Measurements from ENCODE around the gene SRBD1.

Gene SRBD1

DNA sequence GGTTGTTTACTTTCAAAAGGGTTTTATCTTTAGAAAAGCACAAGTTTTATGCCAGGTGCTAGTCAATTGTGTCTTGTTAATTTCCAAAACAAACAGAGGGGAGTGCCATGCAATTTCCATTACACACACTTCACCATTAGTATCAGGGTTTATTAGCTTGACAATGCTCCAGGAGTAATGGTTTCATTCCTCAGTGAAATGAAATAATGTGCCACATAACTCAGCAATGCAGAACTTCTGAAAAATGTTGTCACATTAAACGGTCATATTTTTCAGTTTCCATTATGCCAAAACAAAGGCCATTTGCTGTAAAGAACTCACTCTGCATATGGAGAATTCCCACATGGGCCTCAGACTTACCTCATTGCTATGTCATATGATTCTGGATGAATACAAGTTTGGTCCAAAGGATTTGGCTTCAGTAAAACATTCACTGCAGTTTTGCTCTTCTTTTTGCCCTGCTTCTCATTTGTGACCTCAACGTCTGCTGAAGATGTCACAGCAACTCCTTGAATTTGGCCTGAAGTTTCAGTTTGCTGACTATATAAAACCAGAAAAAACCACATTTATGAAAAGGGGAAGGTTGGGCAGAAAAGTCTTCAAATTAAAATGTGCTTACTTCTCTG, 198.2 kb downstream of the SRBD1 start:
- no peak for DNase-seq

DNA sequence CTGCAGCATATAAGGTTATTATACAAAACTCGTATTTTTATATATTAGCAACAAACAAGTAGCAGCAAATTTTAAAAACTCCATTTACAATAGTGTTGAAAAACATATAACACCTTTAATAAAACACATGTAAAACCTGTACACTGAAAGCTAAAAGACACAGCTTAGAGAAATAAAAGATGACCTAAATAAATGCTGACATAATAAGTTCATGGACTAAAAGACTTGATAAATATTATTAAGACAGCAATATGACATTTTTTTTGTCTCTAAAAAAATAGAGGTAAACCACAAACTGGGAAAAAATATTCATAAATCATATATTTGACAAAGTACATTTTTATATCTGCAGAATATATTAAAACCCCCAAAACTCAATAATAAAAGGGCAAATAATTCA, 201.4 kb downstream of the SRBD1 start:
- no peak for DNase-seq

DNA sequence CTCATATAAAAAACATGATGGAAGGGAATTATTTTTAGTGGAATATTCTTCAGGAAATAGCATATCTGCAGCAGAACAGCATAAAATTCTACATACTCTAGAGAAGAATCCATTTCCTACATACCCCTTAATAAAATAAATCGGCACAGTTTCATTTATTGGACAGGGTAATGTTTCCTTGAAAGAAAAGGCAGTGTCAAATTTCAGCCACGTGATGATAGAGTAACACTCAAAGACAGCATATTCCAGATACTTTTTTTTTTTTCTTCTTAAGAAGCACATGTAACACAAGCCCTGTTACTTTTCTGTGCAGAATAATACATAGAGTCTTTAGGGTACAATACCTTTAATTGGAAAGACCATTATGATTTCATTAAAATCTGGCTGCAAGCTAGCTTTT, 204.4 kb downstream of the SRBD1 start:
- DNase-seq, result no peak

DNA sequence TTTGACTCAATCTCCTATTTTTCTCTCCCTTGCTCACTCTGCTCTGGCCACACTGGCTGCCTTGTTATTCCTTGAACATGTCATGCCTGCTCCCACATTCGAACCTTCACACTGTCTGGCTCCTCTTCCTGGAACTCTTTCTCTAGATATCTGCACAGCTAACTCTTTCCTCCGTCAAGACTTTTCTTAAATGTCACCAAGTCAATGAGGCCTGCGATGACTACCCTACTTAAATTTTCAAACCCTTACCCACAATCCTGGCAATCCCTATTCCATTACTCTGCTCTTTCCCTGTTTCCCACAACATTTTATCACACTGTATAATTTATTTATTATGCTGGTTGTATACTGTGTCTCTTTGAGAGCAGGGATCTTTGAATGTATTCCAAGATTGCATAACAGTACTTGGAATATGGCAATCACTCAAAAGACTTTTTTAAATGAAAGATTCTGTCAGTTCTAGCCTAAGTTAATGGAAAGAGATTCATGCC, 206.2 kb downstream of the SRBD1 start:
- DNase-seq, result no peak

DNA sequence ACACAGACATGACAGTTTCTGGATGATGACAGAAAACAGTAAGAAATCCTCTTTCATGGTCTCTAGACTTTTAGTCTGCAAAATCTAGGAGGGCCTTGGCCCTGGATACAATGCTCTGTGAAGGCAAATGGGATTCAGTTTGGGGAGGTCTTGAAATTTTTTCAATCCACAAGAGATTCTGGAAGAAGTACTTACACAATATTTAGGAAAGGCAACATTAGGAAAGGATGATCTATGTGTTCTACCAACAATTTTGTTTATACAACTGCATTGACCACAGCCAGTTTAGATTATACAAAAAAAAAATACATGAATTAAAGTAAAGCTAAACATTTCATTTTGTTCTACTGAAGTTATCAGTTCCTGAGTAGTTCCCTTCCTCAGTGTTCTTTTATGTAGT, 208.0 kb downstream of the SRBD1 start:
- no peak for DNase-seq

DNA sequence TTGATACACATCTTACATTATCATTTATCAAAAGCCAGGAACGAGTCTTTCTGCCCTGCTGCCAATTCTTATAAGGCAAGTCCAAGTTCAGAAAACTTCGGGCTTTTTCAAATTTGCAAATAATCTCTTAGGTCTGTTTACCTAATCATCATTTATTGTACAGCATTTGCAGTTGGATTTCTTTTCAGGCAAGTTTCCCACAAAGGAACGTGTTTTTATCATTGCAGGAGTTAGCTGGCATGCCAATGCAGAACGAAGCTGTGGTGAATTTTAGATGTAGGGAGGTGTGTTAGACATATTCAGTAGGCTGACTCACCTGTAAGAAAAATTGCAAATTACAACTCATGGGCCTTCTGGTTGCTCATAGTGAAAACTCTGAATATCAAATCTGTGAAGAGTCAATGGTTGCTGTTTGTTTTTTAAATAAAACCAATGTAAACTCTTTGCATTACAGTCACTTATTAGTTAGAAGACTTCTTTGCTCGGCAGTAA, 209.6 kb downstream of the SRBD1 start:
- no peak for DNase-seq

DNA sequence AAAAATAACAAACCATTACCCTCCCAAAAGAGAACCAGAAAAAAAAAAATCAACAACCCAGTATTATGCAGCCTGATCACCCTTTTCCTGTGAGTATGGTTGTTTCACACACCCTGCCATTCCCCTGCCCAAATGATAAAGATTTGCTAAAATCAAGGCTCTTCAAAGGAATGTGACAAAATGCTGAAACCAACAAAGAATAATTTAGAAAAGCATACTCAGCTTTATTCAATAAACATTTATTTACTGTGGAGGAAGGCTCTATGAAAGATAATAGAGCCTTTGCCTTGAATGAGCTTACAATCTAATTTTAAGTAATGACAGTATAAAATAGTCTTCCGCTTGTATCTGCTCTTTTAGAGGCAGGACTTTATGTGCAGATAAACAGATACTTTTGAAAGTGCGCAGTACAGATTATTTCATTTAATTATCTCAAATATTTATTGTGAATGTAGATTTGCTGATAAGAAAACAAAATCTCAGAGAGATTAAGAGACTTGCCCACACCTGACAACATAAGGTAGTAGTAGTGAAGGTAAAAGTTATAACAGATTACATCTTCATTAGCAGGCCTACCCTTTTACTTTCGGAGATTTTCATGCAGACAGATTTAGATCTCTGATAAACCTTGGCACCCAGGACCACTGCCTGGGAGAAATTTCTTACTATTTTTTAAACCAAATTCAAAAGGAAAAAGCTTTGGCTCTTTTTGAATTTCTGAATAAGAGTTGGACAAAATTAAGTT, 211.9 kb downstream of the SRBD1 start:
- DNase-seq, result no peak

DNA sequence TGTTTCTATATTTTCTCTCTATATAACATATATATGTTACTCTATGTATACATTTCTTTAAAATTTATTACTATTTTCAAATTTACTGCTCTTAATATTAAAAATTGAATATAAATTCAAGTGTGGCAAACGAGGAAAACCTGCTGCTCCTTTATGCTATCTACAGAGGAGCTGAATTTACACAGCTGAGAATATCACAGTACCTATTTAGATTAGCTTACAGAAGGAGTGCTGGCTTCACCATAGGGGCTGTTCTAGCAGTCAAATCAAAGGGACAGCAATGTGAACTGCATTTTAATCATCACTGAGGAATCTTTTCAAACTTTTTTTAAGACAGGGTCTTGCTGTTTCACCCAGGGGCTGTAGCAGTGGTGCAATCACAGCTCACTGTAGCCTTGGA, 213.8 kb downstream of the SRBD1 start:
- DNase-seq, result no peak

DNA sequence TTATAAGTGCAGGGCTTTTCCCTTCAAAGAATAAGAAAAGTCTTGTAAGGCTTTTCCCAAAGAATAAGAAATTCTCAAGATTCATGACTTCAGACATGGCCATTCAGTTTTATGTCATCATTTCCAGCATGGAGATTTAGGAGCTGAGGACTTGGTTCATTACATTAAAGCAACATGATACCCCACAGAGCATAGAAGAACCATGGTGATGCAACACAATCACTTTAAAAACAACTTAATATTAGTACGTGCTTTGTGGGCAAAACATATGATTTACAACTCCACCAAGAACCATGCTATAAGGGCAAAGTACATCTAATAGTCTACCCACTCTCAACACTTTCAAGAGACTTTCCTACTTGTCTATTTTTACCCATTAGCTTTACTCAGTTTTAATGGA, 214.4 kb downstream of the SRBD1 start:
- DNase-seq, result no peak

DNA sequence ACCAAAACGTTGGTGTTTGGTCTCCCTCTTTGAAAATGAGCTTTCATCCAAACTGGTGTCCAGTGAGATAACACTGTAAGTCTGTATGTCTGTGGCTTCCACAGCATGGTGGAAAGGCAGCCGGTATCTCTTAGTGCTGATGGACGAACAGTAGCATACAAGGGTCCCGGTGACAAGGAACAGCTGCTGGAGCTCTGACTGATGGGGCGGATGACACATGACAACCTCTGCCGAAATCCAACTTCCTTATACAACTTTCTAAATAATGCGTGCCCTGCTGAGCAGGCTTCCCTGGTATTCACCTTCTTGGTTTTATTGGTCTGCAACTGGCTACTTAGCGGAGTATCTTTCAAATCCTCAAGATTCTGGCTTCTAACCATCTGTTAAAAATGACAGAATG, 216.2 kb downstream of the SRBD1 start:
- no peak for DNase-seq

DNA sequence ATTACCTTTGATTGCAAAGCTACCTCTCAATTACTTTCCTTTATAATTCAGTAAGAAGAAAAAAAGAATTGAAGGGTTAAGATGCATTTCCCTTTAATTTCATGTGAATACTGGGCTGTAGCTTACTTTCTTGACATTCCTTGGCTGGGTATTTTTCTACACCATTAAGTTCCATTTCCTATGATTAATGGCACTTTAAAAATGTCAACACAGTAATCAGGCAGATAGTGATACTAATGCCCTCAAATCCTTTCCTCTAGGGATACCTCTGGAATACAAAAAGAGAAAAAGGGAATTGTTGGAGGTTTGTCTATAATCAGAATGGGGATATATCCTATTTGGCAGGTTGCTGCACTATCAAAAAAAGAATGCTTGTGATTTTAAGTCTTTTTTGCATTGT, 216.9 kb downstream of the SRBD1 start:
- no peak for DNase-seq

DNA sequence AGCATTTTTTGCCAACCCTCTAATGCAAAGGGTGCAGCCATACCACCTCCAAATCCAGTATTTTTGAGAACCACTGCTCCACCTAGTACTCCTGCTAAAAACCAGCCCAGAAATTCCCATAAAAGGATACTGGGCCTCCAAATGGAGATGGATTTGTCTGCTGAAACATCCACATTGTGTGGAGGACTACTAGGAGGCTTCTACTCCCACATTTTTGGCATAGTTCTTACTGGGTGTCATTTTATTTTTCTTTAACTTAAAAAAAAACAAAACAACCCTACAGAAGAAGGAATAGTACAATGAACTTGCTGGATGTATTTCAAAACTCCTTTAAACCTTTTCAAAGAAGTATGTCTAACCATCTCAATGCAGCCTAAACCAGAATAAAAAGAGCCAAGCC, 219.2 kb downstream of the SRBD1 start:
- DNase-seq, result no peak

DNA sequence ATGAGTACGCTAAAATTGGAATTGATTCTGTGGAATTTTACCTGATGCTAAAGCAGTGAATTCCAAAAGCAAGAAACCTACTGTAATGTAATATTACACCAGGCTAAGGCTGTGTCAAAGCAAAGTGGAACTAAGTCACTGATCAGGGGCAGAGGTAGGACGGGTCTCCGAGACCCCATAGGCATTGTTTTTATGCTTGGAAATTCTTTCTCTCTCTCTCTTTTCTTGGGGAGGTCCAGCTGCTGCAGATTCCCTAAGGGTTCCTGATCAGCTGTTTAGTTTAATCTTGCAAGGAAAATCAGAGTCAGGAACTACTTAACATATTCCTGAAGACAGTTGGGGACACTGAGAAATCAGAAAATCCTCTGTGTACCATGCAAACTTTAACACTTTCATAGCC, 220.2 kb downstream of the SRBD1 start:
- DNase-seq, result no peak

DNA sequence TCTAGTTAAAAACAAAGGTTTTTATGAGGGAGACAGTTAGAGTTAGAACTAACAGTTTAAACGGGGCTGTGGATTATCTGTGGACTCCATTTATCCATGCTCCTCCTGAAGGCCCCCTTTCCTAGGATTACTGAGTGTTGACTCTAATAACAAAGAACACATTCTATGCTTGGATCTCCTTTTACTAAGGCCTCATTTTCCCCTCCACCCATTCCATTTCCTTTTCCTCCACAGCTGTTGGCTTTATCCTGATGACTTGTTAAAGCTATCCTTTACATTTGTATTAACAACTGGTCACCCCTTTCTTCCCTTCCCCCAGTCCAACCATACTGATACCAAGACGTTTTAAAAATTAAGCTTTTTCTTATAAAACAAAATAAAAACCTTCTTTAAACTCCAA, 220.6 kb downstream of the SRBD1 start:
- no peak for DNase-seq

DNA sequence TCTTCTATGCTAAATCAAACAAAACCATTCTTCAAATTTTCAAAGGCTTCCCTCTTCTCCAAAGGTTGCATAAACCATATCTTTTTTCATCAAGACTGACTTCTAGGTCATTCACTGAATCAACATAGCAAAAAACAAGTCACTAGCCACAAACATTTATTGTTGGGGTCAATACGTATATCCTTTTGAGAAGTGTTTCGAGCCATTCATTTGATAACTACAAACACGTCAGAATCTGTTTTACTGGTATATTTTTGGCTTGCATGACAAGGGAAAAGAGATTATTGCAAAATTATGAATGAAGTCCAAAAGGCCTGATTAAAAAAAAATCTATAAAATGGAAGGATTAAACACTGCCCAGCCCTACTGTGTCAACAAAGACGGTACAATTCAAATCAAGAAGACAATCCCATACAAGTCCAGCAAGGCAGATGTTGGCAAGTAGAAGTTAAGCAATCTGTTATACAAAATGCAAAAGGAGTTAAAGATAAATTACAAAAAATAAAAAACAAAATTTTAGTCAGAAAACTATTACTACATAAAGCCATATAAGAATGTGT, 222.4 kb downstream of the SRBD1 start:
- no peak for DNase-seq

DNA sequence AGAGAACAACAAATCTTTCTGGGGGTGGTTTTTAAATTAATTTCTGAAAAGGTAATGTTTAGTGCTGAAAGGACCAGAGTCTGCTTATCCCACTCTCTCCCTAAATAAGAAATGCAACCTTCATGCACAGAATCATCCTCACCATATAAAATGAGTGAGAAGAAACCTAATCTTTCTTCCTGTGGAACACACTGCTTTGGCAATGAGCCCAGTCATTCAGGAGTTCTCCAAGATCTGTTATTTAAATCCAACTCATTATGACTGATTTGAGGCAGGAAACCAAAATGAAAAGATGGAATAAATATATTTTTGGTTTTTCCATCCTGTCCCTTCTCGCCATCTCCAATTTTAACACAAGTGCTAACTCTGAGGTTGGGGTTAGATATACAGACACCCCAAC, 228.3 kb downstream of the SRBD1 start:
- DNase-seq, result no peak

DNA sequence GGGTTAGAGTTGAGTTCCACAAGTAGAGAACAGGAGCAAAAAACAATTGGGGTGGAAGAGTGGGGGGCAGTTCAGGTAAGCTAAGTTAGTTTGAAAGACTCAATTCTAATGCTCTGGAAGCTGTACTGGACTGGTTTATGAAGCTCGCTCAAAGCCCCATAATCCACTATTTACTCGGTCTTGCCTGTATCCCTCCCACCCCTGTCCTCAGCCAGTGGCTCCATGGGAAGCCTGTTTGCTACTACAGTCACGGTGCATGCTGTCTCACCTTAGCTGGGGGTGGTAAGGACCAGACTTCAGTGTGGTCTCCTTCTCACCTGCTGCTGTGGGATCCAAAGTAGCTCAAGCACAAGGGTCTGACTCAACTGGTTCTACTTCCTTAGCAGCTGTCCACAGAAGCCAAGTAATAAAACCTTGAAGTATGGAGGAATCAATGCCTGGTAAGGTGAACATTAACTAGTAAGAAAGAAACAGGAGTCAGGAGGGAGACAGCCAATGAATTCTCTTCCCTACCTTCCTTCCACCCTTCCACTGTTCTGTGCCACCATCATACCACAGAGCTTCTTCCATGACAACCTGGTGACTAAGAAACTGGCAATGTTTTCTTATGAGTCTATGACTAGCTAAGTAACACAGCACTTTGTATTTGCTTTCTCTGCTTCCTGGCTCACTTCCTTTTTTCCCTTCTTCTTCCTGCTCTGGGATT, 230.8 kb downstream of the SRBD1 start:
- DNase-seq, result no peak

DNA sequence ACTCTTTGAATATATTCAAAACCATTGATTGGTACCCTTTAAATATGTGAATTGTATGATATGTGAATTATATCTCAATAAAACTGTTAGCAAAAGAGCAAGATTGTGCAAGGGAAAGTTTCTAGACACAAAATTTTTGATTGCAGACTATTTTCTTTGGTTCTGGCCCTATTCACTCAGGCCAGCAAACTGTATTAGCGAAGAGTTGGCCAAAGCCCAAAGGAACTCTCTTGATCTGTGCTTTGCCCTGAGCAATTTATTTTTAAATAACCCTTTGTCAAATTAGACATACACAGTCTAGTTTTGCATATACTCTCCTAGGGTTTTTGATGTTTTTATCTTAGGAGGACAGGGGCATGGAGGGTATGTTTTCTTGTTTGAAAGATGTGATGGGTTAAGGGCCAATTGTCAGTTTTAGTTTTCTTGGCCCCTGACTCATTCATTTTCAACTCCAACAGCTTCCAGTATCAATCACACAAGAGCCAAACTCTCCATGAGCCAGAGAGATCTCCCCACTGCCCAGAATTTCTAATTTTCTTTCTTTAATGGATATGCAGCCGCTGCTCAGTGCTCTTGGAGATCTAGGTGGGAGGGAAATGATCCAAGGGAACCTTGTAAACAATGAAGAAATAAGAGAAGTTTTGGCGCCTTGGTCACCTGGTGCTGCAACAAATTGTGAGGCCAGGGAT, 231.5 kb downstream of the SRBD1 start:
- no peak for DNase-seq

DNA sequence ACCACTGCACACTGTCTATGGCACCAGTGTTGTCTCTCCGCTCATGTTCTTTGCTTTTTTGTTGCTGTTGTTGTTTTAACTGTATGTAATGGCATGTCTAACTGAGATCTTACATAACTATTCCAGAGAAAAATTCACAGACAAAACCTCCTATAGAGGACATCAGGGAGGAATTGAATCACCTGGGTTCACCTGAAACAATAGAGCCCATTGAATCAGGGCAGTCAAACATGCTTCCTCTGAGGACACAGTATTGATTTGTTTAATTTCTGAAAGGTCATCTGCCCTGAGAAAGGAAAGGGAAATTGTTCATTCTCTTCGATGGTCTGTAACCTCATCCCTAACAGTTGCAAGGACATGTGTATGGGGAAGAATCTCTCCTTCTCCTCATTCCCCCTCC, 237.5 kb downstream of the SRBD1 start:
- DNase-seq, result no peak

DNA sequence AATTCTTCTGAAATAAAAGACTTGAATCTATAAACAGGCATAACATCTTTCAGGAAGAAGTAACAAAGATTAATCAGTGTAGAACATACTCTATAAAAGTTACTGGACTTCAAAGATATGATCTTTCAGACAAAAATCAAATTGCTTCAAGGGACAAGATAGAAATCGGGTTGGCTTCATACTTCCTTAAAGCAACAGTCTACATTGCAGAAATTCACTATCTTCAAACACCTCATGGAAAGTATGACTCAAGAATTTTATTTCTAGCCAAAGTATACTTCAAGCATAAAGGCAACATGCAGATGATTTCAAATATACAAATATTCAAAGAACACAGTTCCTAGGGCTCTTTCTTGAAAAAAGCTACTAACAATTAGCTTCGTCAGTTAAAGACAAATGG, 240.7 kb downstream of the SRBD1 start:
- DNase-seq, result no peak

DNA sequence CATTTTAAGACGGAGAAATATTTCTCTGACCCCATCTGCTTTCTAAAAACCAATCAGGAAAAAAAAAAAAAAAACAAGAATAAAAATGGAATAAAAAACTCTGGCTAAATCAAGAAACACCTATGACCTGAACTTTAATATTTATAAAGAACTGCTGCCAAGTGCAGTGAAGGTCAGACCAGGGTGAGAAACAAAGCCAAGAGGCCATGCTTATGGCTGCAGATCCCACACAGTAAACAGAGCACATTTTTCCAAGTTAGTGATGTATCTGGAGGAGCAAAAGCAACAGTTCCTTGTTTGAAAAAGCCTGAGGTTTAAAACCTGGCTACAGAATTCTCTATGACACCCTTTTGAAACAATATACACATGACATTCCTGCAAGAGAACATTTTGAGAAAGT, 242.3 kb downstream of the SRBD1 start:
- no peak for DNase-seq

DNA sequence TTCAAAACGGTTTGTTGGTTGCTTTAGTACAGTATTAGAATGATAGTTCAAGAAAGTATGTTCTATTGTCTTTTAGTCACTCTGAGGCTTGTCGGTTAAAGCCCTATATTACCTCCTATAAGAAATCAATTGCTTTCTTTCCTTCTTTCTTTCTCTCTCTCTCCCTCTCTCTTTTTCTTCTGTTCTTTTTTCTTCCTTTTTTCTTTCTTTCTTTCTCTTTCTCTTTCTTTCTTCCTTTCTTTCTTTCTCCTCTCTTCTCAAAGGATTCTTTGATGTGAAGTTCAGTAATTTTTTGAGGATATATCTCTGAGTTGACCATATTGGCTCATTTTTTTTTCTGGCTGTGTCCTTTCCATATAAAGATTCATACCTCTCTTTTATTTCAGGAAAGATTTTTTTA, 249.4 kb downstream of the SRBD1 start:
- DNase-seq, result no peak

DNA sequence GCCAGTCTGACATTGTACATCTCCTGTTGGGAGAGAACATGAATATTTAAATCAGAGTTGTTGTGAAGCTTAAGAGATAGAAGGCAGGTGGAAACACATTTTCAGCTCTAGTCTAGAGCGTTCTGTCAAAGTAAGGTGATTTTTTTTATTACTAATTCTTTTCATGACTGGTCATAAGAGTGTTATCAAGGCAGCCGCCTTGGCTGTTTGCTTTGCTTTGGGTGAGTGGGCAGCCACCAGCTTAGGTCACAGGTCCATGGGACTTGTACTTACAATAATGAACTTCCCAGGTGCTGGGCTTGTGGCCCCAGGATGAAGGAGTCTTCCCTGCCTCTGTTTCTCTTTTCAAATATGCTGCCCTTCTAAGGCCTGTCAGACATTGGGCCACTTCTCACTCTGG, 256.3 kb downstream of the SRBD1 start:
- DNase-seq, result no peak
